Measurements from ENCODE around the gene PGPEP1. TPM values are rescaled to one million over a fixed set of nuclear protein-coding genes. Genes with fewer than 3 reads are reported as not detected.

The PGPEP1 gene
- total RNA-seq, 2 experiments from 2014 or later = 15.7 to 17.8 TPM

DNA sequence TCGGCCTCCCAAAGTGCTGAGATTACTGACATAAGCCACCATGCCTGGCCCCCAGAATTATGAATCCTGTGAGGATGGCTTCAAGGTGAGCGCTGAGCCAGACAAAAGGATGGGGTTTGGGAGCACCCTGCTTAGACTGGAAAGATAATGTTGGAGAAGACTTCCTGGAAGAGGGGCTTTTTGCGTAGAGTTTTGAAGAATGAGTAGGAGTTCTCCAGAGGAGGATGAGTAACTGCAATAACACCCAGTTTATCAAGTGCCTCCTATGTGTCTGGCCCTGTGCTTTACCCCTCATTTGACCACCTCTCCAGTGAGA is 44.9 kb downstream of the PGPEP1 start:
- Mint-ChIP-seq H3K36me3 (no peaks in the 10 kb centered on the region), H3K27me3 (peaks cover 74% of the 10 kb centered on the region), H3K4me1 (peaks cover 7% of the 10 kb centered on the region), H3K9me3 (no peaks in the 10 kb centered on the region), H3K27ac (no peak overlapping the region), H3K4me3 (no peak overlapping the region)
- no peak for DNase-seq

DNA sequence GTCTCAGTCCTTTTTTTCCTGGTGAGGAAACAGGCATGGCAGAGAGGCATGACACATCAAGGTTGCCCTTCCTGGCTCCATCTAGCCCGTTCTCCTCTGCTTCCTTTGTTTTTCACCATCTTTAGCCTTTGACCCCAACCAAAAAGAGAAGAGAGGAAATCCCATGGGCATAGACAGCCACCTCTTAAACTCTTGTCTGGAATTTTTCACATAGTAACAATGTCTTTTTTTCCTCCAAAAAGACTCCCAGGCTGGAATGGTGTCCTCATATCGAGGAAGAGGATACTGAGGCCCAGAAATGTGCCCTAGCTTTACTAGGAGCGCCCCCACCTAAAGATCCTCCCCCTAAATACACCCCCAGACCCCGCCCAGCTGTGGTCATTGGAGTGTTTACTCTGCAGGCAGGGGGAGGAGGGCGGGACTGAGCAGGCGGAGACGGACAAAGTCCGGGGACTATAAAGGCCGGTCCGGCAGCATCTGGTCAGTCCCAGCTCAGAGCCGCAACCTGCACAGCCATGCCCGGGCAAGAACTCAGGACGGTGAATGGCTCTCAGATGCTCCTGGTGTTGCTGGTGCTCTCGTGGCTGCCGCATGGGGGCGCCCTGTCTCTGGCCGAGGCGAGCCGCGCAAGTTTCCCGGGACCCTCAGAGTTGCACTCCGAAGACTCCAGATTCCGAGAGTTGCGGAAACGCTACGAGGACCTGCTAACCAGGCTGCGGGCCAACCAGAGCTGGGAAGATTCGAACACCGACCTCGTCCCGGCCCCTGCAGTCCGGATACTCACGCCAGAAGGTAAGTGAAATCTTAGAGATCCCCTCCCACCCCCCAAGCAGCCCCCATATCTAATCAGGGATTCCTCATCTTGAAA is 45.5 kb downstream of the PGPEP1 start, which contains the start of gene GDF15:
GDF15 (plus strand) TSS at position 484 of the 868 bp plus-strand sequence; CDS start at position 516, 32 bp downstream.
- Mint-ChIP-seq H3K4me3 (no peak within 1 kb of the TSS), H3K4me1 (peaks cover 7% of the 10 kb centered on the region), H3K9me3 (no peaks in the 10 kb centered on the region), H3K27me3 (peaks cover 75% of the 10 kb centered on the region), H3K36me3 (no peaks in the 10 kb centered on the region), H3K27ac (no peak within 1 kb of the TSS)
- DNase-seq = peak; percentile 56

DNA sequence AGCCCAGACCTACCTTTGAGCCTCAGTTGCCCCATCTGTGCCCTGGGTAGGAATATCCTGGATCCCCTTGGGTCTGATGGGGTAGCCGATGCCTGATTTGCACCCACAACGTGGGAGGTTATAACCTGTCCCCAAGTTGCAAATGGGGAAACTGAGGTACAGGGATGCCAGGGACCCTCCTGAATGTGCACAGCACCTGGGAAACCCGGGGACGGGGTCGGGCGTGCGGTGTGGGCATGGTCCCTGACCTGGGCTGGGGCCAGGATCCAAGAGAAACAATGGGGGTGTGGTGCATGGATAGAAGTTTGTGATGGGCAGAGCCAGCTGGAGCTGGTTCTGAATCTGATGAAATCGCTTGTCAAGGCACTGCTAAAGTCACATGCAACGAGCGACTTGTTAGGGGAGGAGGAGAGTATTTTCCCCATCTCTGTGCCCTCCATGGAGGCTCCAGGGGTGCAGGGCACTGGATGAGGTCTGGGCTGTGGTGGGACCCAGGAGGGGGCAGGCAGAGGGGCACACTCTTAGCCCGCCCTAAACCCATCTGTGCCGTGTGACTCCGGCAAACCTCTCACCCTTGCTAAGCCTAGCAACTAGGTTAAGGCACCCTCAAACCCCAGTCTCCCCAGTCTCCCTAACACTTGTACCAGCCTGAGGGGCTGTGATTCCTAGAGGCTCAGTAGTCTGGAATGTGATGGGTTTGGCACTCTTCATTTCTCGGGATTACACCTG is 46.3 kb downstream of the PGPEP1 start:
- no peak for DNase-seq
- H3K27me3 Mint-ChIP-seq = peaks cover 78% of the 10 kb centered on the region
- no peak overlapping the region for H3K4me3 Mint-ChIP-seq
- peaks cover 7% of the 10 kb centered on the region for H3K4me1 Mint-ChIP-seq
- no peaks in the 10 kb centered on the region for H3K9me3 Mint-ChIP-seq
- no peak overlapping the region for H3K27ac Mint-ChIP-seq
- no peaks in the 10 kb centered on the region for H3K36me3 Mint-ChIP-seq

DNA sequence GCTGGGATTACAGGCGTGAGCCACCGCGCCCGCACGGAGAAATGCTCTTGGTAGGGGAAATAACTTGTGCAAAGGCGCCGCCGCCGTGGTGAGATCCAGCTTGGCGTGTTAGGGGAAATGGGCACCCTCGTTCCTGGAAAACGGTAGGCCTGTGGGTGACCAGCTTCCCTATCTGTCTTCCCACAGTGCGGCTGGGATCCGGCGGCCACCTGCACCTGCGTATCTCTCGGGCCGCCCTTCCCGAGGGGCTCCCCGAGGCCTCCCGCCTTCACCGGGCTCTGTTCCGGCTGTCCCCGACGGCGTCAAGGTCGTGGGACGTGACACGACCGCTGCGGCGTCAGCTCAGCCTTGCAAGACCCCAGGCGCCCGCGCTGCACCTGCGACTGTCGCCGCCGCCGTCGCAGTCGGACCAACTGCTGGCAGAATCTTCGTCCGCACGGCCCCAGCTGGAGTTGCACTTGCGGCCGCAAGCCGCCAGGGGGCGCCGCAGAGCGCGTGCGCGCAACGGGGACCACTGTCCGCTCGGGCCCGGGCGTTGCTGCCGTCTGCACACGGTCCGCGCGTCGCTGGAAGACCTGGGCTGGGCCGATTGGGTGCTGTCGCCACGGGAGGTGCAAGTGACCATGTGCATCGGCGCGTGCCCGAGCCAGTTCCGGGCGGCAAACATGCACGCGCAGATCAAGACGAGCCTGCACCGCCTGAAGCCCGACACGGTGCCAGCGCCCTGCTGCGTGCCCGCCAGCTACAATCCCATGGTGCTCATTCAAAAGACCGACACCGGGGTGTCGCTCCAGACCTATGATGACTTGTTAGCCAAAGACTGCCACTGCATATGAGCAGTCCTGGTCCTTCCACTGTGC is 47.9 kb downstream of the PGPEP1 start:
- peak; percentile 86 for DNase-seq

DNA sequence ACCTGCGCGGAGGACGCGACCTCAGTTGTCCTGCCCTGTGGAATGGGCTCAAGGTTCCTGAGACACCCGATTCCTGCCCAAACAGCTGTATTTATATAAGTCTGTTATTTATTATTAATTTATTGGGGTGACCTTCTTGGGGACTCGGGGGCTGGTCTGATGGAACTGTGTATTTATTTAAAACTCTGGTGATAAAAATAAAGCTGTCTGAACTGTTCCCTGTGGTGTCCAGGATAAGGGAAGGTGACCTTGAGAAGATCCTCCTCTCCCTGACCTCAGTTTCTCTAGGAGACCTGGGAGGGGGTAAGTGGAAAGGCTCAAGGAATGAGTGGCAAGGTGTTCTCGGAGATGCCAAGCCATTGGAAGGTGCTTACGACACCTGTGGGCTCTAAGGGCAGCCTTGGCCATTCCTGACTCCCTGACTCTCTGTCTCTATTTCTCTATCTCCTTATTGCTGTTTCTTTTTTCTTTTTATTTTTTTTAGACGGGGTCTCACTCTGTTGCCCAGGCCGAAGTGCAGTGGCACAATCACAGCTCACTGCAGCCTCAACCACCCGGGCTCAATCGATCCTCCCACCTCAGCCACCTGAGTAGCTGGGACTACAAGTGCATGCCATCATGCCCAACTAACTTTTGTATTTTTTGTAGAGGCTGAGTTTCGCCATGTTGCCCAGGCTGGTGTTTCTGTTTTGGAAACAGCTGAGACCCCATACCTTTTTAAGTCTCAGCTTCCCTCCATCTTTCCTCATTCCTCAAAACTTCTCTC is 48.7 kb downstream of the PGPEP1 start:
- Mint-ChIP-seq H3K4me3 (no peak overlapping the region), H3K27me3 (peaks cover 73% of the 10 kb centered on the region), H3K36me3 (no peaks in the 10 kb centered on the region), H3K4me1 (peaks cover 7% of the 10 kb centered on the region), H3K9me3 (no peaks in the 10 kb centered on the region), H3K27ac (no peak overlapping the region)
- DNase-seq = no peak

More for the DNA sequence above, 47.9 kb downstream of the PGPEP1 start:
- Mint-ChIP-seq H3K4me1 (peaks cover 7% of the 10 kb centered on the region), H3K9me3 (no peaks in the 10 kb centered on the region), H3K4me3 (peak overlapping the region; percentile 52), H3K36me3 (no peaks in the 10 kb centered on the region), H3K27me3 (peaks cover 74% of the 10 kb centered on the region), H3K27ac (peak overlapping the region; percentile 56)

DNA sequence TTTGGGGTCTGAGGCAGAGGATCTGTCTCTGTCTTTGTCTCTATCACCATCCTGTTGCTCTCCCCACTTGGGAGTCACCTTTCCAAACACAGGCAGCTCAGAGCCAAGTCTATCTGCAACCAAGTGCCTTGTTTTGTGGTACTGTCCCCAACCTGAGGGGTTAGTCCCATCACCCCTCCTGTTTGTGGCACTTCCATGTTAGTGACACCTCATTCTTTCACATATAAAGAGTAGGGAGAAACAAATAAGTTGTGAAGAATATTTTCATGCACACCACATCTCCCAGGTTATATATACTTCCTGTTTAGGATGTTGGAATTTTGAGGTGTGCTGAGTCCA is 49.3 kb downstream of the PGPEP1 start:
- Mint-ChIP-seq H3K27ac (no peak overlapping the region), H3K4me3 (no peak overlapping the region), H3K27me3 (peaks cover 73% of the 10 kb centered on the region), H3K9me3 (no peaks in the 10 kb centered on the region), H3K36me3 (no peaks in the 10 kb centered on the region), H3K4me1 (peaks cover 7% of the 10 kb centered on the region)
- DNase-seq = no peak

DNA sequence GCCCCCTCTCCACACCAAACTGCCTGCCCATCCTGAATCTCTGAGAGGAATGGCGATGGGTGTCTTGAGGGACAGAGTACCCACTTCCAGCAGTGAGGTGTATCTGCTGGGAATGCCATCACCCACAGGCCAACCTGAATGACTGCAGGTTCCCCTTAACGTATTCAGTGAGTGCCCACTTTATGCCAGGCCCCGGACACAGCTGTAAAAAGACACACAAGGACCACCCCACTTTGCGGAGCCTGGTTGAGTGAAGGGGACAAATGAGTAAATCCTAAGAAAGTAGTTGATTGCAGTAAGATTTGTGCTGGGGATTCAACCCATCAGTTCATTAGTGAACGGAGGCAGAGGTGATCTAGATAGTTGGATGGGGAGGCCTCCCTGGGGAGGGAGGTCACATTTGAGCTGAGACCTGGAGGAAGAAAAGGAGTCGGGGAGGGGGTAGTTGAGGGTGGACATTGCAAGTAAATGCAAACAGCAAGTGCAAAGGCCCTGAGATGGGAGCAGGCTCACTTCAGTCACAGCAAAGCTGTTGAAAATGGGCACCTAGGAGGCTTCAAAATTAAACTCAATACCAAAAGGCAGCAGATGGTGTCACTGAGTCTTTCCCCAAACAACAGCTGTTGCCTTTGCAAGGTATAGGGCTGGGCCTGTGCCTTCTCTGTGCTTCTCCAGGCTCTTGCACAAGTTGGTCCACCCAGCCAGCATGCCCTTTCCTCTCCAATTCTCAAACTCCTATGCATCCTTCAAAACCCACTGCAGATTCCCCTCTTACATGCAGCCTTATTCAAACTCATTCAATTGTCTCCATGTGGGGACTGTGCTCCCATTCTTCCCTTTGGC is 49.9 kb downstream of the PGPEP1 start:
- DNase-seq = no peak
- Mint-ChIP-seq H3K27me3 (peaks cover 67% of the 10 kb centered on the region), H3K9me3 (no peaks in the 10 kb centered on the region), H3K36me3 (no peaks in the 10 kb centered on the region), H3K4me3 (no peak overlapping the region), H3K27ac (no peak overlapping the region), H3K4me1 (peaks cover 7% of the 10 kb centered on the region)

DNA sequence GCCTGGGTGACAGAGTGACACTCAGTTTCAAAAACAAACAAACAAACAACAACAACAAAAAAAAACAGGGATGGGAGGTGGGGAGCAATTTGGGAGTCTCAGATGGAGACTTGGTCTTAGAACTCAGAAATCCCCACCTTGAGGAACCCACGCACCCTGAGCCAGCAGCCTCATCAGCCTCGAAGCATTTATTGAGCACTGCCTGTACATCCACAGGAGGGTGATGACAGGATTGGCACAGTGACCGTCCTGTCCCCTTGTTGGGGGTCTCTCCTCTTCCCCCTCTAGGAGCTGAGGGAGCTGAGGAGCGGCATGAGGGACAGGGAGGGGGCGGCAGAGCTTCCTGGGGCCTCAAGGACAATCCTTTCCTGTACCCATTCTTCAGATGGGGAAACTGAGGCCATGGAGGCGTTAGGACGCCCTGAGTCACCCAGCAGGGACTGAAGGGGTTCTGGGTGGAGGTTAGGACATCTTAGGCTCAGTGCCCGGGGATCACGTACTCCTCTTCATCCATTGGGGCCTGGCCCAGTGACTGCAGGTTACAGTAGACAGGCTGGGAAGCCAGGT is 51.2 kb downstream of the PGPEP1 start:
- no peak for DNase-seq
- no peaks in the 10 kb centered on the region for H3K36me3 Mint-ChIP-seq
- peaks cover 4% of the 10 kb centered on the region for H3K4me1 Mint-ChIP-seq
- no peak overlapping the region for H3K27ac Mint-ChIP-seq
- H3K9me3 Mint-ChIP-seq = no peaks in the 10 kb centered on the region
- H3K27me3 Mint-ChIP-seq = peaks cover 57% of the 10 kb centered on the region
- no peak overlapping the region for H3K4me3 Mint-ChIP-seq

DNA sequence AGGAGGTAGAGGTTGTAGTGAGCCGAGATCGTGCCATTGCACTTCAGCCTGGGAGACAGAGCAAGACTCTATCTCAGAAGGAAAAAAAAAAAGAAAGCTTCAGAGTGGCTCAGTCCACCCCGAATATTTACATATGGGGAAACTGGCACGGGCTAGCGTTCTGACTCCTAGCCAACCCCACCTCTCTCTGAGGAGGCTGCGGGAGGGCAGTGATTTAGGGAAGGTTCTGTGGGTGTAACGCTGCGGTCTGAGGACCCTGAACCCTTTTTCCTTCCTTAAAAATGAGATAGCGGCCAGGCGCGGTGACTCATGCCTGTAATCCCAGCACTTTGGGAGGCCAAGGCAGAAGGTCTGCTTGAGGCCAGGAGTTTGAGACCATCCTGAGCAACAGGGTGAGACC is 52.0 kb downstream of the PGPEP1 start:
- Mint-ChIP-seq H3K36me3 (no peaks in the 10 kb centered on the region), H3K27me3 (peaks cover 51% of the 10 kb centered on the region), H3K27ac (no peak overlapping the region), H3K9me3 (no peaks in the 10 kb centered on the region), H3K4me3 (no peak overlapping the region), H3K4me1 (peaks cover 3% of the 10 kb centered on the region)
- DNase-seq = no peak

DNA sequence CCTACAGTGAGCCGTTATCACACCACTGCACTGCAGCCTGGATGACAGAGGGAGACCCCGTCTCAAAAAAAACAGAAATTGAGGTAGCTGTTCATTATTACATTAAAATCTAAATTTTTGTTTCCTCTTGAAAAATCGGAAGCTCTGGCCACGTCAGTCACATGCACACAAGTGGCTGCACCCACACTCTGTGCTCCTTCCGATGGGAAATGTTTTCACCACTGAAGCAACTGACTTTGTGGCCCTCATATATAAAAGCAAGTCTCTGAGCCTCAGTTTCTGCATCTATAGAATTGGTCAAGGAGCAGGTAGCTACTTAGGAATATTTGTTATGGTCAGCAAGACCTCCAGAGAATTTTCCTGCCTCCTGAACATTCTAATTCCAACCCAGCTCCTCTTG is 52.5 kb downstream of the PGPEP1 start:
- no peaks in the 10 kb centered on the region for H3K36me3 Mint-ChIP-seq

DNA sequence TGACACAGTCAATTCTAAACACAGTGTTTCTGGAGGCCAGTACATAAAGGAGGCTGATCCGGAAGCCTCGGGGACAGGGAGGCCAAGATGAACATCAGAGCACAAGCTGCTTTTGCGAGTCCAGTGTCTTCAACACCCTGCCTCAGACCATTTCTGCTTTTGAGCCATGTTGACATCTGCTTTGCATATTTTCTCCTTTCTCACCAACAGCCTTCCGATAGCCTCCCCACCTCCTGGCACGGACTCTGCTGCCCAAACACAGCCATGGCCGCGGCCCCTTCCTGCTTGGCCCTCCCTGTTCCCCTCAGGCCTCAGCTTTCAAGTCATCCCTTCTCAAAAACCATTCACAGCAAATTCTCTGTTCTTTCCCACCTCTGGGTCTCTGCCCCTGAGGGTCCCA is 53.4 kb downstream of the PGPEP1 start:
- H3K4me3 Mint-ChIP-seq = no peak overlapping the region
- H3K9me3 Mint-ChIP-seq = no peaks in the 10 kb centered on the region
- H3K4me1 Mint-ChIP-seq = no peaks in the 10 kb centered on the region
- no peak overlapping the region for H3K27ac Mint-ChIP-seq
- H3K27me3 Mint-ChIP-seq = peaks cover 51% of the 10 kb centered on the region
- H3K36me3 Mint-ChIP-seq = no peaks in the 10 kb centered on the region
- no peak for DNase-seq

More for the DNA sequence above, 52.5 kb downstream of the PGPEP1 start:
- no peak for DNase-seq
- Mint-ChIP-seq H3K9me3 (no peaks in the 10 kb centered on the region), H3K4me3 (no peak overlapping the region), H3K27me3 (peaks cover 50% of the 10 kb centered on the region), H3K27ac (no peak overlapping the region), H3K4me1 (peaks cover 2% of the 10 kb centered on the region)

DNA sequence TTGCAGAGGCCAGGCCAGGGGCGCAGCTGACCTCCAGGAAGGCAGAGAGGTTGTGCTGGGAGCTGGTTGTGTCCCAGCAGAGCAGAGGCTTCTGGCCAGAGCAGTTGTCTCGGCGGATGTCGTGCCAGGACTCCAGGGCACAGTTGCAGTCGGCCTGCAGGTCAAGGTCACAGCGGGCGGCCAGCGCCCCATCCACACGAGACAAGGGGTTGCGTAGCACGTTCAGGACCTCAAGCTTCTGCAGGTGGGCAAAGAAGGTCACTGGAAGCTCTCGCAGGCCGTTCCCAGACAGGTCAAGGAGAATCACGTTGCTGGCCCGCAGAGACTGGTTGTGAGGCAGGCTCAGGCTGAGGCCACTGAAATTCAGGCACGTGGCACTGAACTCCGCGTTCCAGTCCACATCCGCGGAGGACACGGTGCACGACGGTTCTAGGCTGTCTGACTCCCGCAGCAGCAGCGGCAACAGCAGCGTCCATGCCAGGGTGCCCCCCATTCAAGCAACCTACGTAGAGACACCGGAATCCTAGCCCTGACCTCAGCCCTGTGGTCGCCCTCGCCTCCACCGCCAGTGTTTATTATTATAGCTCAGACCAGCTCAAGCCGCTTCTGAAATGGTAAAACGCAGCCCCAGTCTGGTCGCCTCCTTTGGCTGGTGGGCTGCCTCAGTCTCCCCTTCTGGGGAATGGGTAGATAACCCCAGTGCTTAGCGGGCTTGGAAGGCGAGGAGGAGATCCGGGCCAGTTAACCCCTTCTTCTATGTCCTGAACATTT is 56.3 kb downstream of the PGPEP1 start:
- no peaks in the 10 kb centered on the region for H3K36me3 Mint-ChIP-seq
- no peak for DNase-seq
- no peak overlapping the region for H3K4me3 Mint-ChIP-seq
- H3K27ac Mint-ChIP-seq = no peak overlapping the region
- peaks cover 36% of the 10 kb centered on the region for H3K27me3 Mint-ChIP-seq
- peaks cover 2% of the 10 kb centered on the region for H3K4me1 Mint-ChIP-seq
- H3K9me3 Mint-ChIP-seq = no peaks in the 10 kb centered on the region
